Skin of body (tissue), 3 donors: ENCODE measurements around the gene NLK. TPM values are rescaled to one million over a fixed set of nuclear protein-coding genes. Genes with fewer than 3 reads are reported as not detected.
"Not testable (repeated sequence)": the region's sequence is repeated elsewhere in the genome, so short reads cannot be mapped to it uniquely, and the experiment has no call there.

ENCODE experiments used
- DNase-seq: peaks from one replicate; lab custom pipeline; 2025; lab: John Stamatoyannopoulos, UW
- small RNA-seq: library from RNA; depleted of rRNA; stranded (forward); fragments of <200 nt; gene quantifications from one replicate; pipeline ENCODE3, GENCODE V24; 2014; ENCODE audit warnings: low replicate concordance
- total RNA-seq: library from RNA; depleted of rRNA; stranded (reverse); fragments of >200 nt; gene quantifications from one replicate; pipeline ENCODE4 v1.2.3, GENCODE V29; 2014

Gene NLK
- total RNA-seq, 1 donor from 2014 or later: 13.5 TPM

DNA sequence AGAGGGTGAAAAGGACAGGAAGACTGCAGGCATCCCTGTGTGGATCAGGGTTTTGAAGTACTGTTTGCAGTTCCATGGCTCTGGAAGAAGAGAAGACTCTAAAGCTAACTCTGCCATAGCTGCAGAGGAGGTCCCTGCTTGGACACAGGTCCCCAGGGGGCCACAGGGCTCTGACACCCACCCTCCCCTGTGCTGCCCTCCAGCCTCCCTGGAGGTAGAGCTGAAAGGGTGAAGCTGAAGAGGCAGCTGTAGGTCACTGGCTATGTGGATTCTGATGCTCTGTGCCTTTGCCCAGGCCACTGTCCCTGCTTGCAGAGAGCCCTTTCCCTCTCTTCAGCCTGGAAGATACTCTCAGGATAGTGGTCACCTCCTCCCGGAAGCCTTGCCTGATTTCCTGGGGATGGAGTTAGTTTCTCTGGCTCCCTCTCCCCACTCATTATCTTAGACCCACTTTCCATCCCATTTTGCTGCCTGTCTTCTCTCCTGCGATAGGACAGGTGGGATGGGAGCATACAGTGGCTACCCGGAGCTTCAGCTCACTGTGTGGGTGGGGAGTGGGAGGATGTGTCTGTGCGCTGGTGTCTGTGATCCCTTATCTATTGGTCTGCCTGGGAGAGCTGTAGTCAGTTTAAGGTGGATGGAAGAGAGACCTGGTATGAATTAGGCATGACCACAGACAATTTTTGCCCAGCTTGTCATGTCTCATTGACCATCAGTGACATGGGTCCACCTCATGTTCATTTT lies 186.7 kb downstream of the NLK start:
- DNase-seq: no peak

DNA sequence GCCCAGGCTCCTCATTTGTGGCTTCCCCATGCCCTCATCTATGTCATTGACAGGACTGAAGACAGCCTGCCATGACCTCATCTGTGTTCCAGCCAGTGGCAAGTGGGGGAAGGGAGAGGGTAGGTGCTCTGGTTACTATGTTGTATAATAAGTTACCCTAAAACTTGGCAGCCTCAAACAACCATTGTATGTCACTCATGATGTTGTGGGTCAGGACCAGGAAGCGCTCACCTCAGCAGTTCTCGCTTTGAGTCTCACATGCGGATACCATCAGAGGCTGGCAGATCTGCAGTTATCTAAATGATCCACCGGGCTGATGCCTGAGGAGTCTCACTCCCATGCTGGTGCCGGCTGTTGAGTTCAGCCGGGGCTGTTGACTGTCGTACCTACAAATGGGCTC lies 187.5 kb downstream of the NLK start:
- no peak for DNase-seq

DNA sequence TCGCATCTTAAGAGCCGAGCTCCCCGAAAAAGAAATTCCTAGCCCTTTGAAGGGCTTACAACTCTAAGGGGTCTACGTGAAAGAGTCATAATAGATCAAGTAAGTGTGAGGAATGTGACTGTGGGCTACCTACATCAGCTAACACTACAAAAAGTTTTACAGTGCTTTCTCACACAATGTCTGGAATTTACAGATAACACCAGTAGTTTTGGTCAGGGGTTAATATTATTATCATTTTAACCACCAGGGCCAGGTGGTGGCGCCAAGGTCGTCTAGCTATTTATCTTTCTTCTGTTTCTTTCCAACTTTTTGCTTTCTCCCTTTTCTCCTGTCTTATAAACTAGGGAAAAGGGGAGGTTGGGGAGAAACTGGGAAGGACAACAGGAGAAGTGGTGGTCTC lies 188.1 kb downstream of the NLK start:
- DNase-seq: not testable (repeated sequence)

DNA sequence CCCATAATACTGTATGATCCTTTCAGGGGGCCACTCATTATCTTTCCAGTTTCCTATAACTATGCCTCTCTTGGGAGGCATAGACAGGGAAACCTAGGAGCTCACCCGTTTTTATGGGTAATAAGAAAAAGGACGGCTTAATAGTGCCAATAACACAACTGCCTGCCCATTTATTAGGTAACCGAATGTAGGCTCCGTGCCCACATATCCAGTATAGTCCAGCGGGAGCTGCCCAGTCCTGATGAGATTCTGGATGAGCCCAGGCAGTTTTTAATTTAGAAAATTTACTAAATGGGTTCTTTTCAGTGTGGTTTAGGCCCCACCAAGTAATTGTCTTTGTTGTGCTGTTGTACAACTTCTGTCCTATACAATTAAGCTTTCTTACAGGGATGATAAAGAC lies 189.1 kb downstream of the NLK start:
- not testable (repeated sequence) for DNase-seq

DNA sequence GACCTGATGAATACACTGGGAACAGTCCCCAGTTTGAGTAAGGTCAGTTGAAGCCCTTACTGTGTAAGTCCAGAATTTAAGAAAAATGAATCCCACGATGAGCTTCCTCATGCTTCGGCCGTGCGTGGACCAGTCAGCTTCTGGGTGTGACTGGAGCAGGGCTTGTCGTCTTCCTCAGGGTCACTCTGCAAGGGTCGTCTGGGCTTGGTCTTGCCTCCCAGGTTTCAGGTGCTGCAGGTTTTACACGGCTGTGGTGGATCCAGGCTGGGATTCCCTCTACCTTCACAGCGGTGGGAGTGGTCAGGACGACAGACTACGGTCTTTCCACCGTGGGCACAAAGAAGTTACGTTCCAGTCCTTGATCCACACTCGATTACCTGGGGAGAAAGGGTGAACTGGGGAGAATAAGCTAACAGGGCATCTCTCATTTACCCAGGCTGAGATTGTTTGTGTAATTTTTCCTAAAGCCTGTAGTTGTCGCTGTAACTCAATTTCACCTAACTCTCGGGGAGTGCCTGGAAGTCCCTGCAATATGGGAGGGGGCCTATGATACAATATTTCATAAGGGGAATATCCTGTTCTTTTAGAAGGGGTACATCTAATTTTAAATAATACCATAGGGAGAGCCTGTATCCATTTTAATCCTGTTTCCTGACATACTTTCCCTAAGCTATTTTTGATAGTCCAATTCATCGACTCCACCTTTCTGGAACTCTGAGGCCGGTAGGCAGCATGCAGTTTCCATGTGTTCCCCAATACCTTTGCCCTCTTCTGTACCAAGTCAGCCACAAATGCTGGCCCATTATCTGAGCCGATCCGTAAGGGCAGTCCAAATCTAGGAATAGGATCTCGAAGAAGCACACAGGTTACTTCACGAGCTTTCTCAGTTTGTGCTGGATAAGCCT lies 190.7 kb downstream of the NLK start:
- not testable (repeated sequence) for DNase-seq

DNA sequence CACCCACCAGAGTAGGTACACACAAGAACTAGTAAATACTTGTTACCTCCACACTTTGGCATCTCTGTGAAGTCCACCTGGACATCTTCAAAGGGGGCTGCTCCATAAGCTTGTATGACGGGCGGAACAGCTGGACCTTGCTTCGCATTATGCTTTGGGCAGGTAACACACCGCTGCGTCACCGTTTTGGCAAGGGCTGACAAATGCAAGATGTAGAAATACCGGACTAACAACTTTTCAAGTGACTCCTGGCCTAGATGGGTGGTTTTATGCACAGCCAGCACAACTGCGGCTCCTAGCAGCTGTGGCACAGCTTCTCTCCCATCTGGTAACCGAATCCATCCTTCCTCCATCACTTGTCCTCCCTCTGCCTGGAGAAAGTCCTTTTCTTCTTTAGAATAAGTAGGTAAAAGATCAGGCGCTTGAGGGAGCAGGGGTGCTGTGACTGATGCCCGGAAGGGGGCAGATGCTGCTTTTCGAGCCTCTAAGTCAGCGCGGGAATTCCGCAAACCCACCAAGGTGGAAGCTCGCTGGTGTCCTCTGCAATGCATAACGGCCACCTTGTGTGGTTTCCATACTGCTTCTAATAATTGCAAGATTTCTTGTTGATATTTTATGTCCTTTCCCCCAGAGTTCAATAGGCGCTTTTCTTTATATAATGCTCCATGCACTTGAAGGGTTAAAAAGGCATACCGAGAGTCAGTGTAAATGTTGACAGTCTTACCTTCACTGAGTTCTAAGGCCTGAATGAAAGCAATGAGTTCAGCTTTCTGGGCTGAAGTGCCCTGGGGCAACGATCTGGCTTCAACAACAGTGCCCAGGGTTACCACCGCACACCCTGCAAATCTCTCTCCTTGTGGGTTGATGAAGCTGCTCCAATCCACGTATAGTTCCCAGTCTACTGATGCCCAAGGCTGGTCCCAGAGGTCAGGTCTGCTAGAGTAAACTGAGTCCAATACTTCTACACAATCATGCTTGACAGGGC lies 191.7 kb downstream of the NLK start:
- DNase-seq: not testable (repeated sequence)

DNA sequence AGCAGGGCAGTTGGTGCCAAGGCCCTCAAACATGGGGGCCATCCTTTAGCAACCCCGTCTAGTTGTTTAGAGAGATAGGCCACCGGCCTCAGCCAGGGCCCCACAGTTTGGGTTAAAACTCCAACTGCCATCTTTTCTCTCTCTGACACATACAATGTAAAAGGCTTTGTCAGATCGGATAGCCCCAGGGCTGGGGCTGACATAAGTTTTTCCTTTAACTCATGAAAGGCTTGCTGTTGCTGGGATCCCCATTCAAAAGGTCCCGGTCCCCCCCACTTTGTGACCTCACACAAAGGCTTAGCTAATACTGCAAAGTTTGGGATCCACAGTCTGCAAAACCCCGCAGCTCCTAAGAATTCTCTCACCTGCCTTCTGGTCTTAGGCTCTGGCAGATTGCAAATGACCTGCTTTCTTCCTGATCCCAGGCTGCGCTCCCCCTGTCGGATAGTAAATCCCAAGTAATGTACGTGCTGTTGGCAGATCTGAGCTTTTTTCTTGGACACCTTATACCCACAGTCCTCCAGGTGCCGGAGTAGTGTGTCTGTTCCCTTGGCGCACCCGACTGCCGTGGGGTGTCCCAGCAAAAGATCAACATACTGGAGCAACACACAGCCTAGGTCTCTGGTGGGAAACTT lies 192.7 kb downstream of the NLK start:
- not testable (repeated sequence) for DNase-seq

DNA sequence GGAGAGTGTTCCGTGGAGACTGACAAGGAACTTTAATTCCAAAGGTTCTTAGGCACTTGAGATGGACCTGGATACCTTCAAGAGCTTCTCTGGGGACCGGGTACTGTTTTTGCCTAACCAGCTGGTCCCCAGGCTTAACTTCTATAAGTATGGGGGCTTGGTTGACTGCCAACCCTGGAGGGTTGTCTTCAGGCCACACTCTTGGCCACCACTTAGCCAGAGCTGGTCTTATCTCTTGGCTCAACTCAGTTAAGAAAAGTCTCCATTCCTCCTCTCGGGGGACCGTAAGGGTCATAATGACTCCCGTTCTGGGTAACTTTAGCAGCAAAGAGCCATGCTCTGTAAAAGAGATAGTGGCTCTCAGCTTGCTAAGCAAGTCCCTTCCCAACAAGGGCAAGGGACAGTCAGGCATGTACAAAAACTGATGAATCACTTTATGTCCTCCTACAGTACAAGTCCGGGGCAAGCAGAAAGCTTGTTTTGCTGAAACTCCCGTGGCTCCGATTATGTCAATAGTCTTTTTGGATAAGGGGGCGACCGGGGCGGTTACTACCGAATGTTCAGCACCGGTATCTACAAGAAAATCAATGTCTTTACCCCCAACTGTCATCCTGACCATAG lies 193.7 kb downstream of the NLK start:
- not testable (repeated sequence) for DNase-seq

DNA sequence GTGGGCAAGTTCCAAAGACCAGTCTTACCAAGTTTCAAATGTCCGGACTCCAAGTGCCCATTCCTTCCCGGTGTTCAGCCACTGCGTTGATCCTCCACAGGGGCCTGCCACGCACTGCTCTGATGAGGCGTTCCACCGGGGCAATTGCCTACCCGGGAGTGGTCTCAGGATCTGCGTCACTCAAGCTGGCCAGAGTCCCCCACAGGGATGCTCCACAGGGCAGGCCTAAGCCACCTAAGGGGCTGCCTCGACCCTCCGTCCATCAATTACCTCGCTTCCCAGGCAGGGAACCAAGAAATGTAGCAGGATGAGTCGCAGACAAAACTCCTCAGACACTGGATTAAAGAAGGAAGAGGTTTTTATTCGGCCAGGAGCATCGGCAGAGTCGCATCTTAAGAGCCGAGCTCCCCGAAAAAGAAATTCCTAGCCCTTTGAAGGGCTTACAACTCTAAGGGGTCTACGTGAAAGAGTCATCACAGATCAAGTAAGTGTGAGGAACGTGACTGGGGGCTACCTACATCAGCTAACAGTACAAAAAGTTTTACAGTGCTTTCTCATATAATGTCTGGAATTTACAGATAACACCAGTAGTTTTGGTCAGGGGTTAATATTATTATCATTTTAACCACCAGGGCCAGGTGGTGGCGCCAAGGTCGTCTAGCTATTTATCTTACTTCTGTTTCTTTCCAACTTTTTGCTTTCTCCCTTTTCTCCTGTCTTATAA lies 196.2 kb downstream of the NLK start:
- not testable (repeated sequence) for DNase-seq

DNA sequence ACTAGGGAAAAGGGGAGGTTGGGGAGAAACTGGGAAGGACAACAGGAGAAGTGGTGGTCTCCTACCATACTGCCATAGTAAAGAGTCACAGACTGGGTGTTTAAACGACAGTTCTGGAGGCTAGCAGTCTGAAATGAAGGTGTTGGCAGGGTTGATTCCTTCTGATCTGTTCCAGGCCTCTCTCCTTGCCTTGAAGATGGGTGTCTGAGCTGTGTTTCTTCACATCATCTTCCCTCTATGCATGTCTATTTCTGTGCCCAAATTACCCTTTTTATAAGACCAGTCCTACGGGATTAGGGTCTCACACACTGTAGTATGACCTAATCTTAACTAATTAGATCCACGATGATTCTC lies 196.8 kb downstream of the NLK start:
- no peak for DNase-seq

DNA sequence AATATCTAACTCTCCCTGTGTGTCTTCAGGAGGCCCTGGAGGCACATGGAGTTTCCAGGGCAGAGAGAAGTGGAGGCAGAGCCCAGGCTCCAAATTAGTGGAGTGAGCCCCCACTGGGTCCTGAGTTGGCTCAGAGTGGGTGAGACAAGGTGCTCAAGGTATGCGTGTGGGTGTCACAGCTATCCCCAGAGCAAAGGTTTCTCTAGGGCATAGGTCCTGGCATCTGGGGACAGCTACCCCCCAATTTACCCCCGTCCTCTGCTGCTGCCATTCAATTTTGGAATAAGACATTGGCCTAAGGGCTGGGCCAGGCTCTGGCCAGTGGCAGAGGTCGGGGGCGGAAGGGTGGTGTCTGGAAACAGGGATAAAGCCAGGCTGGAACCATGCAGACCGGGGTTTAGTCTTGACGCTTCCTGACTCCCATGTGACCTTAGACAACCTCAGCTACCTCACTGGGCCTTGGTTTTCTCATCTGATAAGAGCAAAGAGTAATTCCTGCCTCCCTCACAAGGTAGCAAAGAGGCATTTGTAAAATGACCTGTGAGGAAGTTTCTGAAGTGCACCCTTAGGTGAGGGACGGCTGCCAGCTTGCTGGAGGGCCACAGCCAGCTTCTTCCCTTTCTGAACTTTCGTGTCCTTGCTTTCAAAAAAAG lies 198.3 kb downstream of the NLK start:
- no peak for DNase-seq

DNA sequence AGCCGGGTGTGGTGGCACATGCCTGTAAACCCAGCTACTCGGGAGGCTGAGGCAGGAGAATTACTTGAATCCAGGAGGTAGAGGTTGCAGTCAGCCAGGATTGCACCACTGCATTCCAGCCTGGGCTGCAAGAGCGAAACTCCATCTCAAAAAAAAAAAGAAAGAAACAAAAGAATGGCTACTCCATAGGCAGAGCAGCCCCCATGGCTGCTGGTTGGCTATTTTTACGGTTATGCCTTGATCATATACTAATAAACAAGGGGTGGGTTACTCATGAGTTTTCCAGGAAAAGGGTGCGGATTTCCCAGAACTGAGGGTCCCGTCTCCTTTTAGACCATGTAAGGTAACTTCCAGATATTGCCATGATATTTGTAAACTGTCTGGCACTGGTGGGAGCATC lies 200.3 kb downstream of the NLK start:
- no peak for DNase-seq

DNA sequence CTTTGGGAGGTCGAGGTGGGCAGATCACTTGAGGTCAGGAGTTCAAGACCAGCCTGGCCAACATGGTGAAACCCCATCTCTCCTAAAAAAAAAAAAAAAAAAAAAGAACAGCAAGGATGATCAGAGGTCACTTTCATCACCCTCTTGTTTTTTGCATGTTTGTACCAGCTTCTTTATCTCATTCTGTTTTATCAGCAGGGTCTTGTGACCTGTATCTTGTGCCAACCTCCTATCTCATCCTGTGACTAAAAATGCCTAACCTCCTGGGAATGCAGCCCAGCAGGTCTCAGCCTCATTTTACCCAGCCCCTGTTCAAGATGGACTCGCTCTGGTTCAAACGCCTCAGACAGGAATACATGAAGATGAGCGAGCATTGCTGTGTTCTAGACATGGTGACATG lies 200.8 kb downstream of the NLK start:
- DNase-seq: not testable (repeated sequence)

DNA sequence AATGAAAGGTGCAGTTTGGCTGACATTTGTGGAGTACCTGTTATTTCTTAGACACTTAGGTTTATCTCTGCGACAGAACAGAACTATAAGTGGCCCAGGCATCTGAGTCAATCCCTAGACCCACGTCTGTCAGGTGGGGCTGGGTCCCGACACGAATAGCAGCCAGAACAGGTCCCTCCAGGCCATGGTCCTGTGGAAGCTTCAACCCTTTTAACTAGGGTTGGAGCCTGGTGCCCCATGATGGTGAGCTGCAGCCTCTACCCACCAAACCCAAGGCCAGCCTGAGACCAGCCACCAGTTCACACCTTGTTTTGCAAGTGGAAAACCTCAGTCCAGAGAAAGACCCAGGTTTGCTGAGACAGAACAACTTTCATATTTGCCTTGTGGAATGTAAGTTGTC lies 202.0 kb downstream of the NLK start:
- DNase-seq: no peak

Small RNAs within 50 kb of the gene (small RNA-seq; reads per million reads assigned to genes)
- gene RF00006: not detected
- not detected for gene RF00156
- not detected for gene RF00601
- gene RPS29P22: not detected

Other genes starting within 250 kb of the NLK start
- 0.89 TPM for gene NOS2, start 242.1 kb upstream of the NLK start, total RNA-seq
- 10.8 TPM for gene LYRM9, start 149.3 kb upstream of the NLK start, total RNA-seq